Glutamatergic neuron (in vitro differentiated cells): ENCODE measurements around the gene ZMIZ1. TPM values are rescaled to one million over a fixed set of nuclear protein-coding genes. Genes with fewer than 3 reads are reported as not detected.

Source experiments
- DNase-seq: peaks from one replicate; pipeline ENCODE4 v3.0.0; 2022
- H3K27ac Mint-ChIP-seq: one replicate; pipeline ENCODE4 v1.8.0; 2020; ENCODE audit warnings: mild to moderate bottlenecking, mixed read lengths, inconsistent platforms; ENCODE audit not compliant: unreplicated experiment
- H3K27me3 Mint-ChIP-seq: one replicate; pipeline ENCODE4 v1.8.0; 2020; ENCODE audit warnings: mild to moderate bottlenecking, moderate library complexity, mixed read lengths, inconsistent platforms; ENCODE audit not compliant: unreplicated experiment
- H3K36me3 Mint-ChIP-seq: one replicate; pipeline ENCODE4 v1.8.0; 2020; ENCODE audit warnings: mild to moderate bottlenecking, mixed read lengths, inconsistent platforms; ENCODE audit not compliant: unreplicated experiment
- H3K4me1 Mint-ChIP-seq: one replicate; pipeline ENCODE4 v1.8.0; 2020; ENCODE audit warnings: mild to moderate bottlenecking, low read depth, mixed read lengths, inconsistent platforms; ENCODE audit not compliant: unreplicated experiment
- H3K4me3 Mint-ChIP-seq: one replicate; pipeline ENCODE4 v1.8.0; 2020; ENCODE audit warnings: mild to moderate bottlenecking, mixed read lengths, inconsistent platforms; ENCODE audit not compliant: unreplicated experiment
- H3K9me3 Mint-ChIP-seq: one replicate; pipeline ENCODE4 v1.8.0; 2020; ENCODE audit warnings: mild to moderate bottlenecking, moderate library complexity, mixed read lengths, inconsistent platforms; ENCODE audit not compliant: unreplicated experiment
- CTCF ChIP-seq: fragments of 200-600 bp; sonication (generic); IDR thresholded peaks from one replicate; pipeline ENCODE4 v1.5.0; 2021; ENCODE audit not compliant: partially characterized antibody, unreplicated experiment
- total RNA-seq: library from RNA; stranded (reverse); fragmentation: NEBNext Ultra II Directional; extraction: Animal tissue kit (Norgen Biotek cat#: 25700); gene quantifications from one replicate; pipeline ENCODE4 v1.2.1, GENCODE V29; 2021; ENCODE audit not compliant: unreplicated experiment

The ZMIZ1 gene
- total RNA-seq, 1 donor from 2014 or later: 230 TPM

GRCh38 chr10:79158402-79159097 lies 89.8 kb downstream of the ZMIZ1 start:
- H3K27ac Mint-ChIP-seq: peak overlapping the region; percentile 17
- H3K9me3 Mint-ChIP-seq: peaks cover 20% of the 10 kb centered on the region
- peaks cover 14% of the 10 kb centered on the region for H3K27me3 Mint-ChIP-seq
- peak overlapping the region; percentile 55 for H3K4me3 Mint-ChIP-seq
- peak; percentile 69 for DNase-seq
- no peak for TF ChIP-seq CTCF
- H3K4me1 Mint-ChIP-seq: peaks cover 38% of the 10 kb centered on the region
- H3K36me3 Mint-ChIP-seq: no peaks in the 10 kb centered on the region

GRCh38 chr10:79159141-79159651 lies 90.4 kb downstream of the ZMIZ1 start:
- peaks cover 18% of the 10 kb centered on the region for H3K27me3 Mint-ChIP-seq
- peaks cover 41% of the 10 kb centered on the region for H3K4me1 Mint-ChIP-seq
- no peak for DNase-seq
- TF ChIP-seq CTCF: no peak
- no peak overlapping the region for H3K27ac Mint-ChIP-seq
- no peak overlapping the region for H3K4me3 Mint-ChIP-seq
- peaks cover 25% of the 10 kb centered on the region for H3K9me3 Mint-ChIP-seq
- peaks cover 3% of the 10 kb centered on the region for H3K36me3 Mint-ChIP-seq

- TF ChIP-seq CTCF: no peak
- no peak overlapping the region for H3K4me3 Mint-ChIP-seq
- H3K27ac Mint-ChIP-seq: peak overlapping the region; percentile 52
- H3K9me3 Mint-ChIP-seq: peaks cover 28% of the 10 kb centered on the region
- peaks cover 4% of the 10 kb centered on the region for H3K36me3 Mint-ChIP-seq
- H3K27me3 Mint-ChIP-seq: peaks cover 19% of the 10 kb centered on the region
- peaks cover 47% of the 10 kb centered on the region for H3K4me1 Mint-ChIP-seq
- no peak for DNase-seq
These were observed 91.0 kb downstream of the ZMIZ1 start for GRCh38 chr10:79159785-79160184.

- Mint-ChIP-seq H3K9me3 (peaks cover 27% of the 10 kb centered on the region), H3K27me3 (peaks cover 18% of the 10 kb centered on the region), H3K27ac (no peak overlapping the region), H3K4me3 (no peak overlapping the region), H3K4me1 (peaks cover 49% of the 10 kb centered on the region), H3K36me3 (peaks cover 4% of the 10 kb centered on the region)
- no peak for DNase-seq
- no peak for TF ChIP-seq CTCF
These were observed 91.4 kb downstream of the ZMIZ1 start for GRCh38 chr10:79160191-79160590.

GRCh38 chr10:79161557-79161956 lies 92.8 kb downstream of the ZMIZ1 start:
- Mint-ChIP-seq H3K4me1 (peaks cover 50% of the 10 kb centered on the region), H3K27me3 (peaks cover 20% of the 10 kb centered on the region), H3K9me3 (peaks cover 30% of the 10 kb centered on the region), H3K27ac (no peak overlapping the region), H3K4me3 (no peak overlapping the region), H3K36me3 (peaks cover 4% of the 10 kb centered on the region)
- no peak for DNase-seq
- no peak for TF ChIP-seq CTCF
